Measurements from ENCODE around the gene STK39.
"Not testable (repeated sequence)": the region's sequence is repeated elsewhere in the genome, so short reads cannot be mapped to it uniquely, and the experiment has no call there.

Gene STK39

DNA sequence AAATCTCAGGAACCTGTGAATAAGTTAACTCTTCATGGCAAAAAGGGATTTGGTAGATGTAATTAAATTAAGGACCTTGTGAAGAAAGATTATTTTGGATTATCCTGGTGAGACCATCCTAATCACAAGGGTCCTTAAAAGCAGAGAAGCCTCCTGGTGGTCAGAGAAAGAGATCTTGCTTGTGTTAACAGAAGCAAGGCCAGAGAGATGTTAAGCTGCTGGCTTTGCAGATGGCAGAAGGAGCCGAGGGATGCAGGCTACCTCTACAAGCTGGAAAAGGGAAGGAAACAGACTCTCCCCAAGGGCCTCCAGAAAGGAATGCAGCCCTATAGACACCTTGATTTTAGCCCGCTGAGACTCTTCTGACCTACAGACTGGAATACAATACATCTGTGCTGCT lies 197.0 kb downstream of the STK39 start:
- TF ChIP-seq, protein P1, sequence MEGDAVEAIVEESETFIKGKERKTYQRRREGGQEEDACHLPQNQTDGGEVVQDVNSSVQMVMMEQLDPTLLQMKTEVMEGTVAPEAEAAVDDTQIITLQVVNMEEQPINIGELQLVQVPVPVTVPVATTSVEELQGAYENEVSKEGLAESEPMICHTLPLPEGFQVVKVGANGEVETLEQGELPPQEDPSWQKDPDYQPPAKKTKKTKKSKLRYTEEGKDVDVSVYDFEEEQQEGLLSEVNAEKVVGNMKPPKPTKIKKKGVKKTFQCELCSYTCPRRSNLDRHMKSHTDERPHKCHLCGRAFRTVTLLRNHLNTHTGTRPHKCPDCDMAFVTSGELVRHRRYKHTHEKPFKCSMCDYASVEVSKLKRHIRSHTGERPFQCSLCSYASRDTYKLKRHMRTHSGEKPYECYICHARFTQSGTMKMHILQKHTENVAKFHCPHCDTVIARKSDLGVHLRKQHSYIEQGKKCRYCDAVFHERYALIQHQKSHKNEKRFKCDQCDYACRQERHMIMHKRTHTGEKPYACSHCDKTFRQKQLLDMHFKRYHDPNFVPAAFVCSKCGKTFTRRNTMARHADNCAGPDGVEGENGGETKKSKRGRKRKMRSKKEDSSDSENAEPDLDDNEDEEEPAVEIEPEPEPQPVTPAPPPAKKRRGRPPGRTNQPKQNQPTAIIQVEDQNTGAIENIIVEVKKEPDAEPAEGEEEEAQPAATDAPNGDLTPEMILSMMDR (IDR thresholded peaks at IDR 0.05; ENCODE audit: insufficient read depth, missing control alignments) = peak; percentile 40
- DNase-seq (ENCODE audit: insufficient read length, low spot score) (no peak), FAIRE-seq (no peak)

DNA sequence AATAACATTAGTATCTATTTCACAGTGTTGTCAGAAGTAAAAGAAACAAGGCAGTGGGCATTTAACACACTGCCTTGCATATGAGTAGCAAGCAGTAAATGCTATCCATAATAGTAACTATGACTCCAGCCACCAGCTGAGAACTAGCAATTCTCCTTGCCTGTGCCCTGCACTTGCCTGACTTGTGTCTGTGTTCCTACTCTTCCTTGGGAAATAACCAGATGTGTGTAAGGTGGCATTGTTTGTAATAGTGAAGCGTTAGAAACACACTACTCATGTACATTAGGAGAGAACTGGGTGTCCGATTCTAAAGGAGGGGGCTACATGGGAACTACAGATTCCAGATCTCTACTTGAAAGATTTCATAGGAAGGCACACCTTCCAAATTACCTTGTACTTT lies 197.8 kb downstream of the STK39 start:
- FAIRE-seq (no peak), DNase-seq (ENCODE audit: insufficient read length, low spot score) (no peak)
- TF ChIP-seq, protein P1 (IDR thresholded peaks at IDR 0.05; ENCODE audit: insufficient read depth, missing control alignments) = no peak

DNA sequence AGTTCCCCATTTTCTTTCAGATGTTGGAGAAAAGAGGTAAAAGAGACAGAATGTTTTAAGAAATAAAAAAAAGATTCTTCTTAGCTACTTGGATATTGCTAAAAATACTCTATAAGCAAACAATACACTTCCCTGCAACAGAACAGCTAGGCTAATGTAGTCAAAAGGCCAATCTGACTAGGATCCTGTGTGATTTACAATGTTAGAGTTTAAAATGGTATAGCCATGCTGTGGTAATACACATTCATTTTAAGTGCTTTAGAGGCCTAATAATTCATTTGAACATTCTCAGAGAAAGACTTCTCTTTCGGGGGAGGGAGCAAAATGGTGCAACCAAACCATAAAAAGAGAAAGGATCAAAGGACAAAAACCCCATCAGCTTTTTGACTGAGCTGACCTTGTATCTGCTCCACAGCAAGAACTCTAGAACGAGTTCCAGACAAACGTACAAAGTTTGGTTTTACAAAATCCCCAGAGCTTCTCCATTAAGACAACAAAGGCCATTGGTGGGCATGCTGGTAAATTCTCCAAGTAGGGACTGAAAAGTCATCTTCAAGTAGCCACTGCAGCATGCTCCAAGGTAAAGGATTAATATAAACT lies 200.2 kb downstream of the STK39 start:
- TF ChIP-seq, protein P1 (IDR thresholded peaks at IDR 0.05; ENCODE audit: insufficient read depth, missing control alignments) = no peak
- DNase-seq (ENCODE audit: insufficient read length, low spot score) (no peak), FAIRE-seq (no peak)

DNA sequence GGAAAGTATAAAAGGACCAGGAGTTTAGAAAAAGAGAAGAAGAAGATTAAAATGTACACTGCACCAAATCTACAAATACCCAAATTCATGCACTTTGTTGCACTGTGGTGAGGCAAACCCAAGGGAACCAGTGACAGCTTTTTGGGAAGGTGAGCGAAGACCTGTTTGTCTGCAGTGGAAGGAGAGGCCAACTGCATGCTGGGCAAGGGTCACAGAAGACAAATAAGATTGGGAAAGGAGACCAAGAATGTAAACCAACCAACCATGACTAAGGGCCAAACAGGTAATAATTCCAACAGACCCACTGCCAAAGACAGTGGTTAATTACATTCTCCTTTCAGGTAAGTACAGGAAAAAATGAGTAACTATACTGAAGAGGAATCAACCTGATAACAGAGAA lies 202.8 kb downstream of the STK39 start:
- TF ChIP-seq, protein P1 (IDR thresholded peaks at IDR 0.05; ENCODE audit: insufficient read depth, missing control alignments) = no peak
- DNase-seq (ENCODE audit: insufficient read length, low spot score) = no peak
- FAIRE-seq = no peak

DNA sequence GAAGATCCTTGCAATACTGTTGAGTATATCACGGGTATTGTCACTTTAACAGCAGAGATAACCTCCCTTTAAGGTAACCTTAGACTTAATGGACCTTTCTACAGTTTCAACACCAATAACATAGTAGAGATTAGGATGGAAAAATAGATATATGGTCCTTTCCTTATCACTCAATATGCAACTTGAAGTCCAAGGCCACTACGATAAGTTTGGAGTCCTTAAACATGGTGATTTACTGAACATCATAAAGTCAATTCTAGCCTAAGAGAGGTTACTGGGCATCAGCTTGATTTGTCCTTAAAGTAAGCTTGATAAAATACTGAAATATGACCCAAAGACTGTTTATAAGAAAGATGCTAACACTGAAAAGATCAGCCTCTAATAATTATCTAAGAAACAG lies 203.2 kb downstream of the STK39 start:
- TF ChIP-seq, protein P1 (IDR thresholded peaks at IDR 0.05; ENCODE audit: insufficient read depth, missing control alignments) = no peak
- DNase-seq (ENCODE audit: insufficient read length, low spot score) (no peak), FAIRE-seq (no peak)

DNA sequence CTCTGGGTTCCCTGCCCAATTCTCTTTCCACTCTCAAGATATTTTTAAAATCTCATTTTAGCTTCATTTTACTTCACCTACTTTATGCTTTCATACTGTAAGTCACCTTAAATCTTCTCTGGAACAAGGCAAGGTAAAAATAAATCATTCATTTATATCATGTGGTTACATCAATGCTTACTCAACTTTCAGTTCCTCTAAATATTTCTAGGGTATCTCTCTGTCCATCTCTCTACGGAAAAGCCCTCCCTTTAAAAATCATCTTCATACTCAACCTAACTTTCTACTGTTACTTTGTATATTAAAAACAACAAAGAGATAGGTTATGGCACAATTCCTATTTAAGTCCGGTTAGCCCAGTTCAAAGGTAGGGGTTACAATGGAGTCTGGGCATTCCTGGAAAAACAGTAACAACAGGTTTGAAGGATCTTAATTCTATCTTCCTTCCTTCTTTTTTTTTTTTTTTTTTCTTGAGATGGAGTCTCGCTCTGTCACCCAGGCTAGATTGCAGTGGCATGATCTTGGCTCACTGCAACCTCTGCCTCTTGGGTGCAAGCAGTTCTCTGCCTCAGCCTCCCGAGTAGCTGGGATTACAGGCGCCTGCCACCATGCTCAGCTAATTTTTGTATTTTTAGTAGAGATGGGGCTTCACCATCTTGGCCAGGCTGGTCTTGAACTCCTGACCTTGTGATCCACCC lies 205.1 kb downstream of the STK39 start:
- not testable (repeated sequence) for DNase-seq (ENCODE audit: insufficient read length, low spot score)
- peak; percentile 32 for FAIRE-seq

DNA sequence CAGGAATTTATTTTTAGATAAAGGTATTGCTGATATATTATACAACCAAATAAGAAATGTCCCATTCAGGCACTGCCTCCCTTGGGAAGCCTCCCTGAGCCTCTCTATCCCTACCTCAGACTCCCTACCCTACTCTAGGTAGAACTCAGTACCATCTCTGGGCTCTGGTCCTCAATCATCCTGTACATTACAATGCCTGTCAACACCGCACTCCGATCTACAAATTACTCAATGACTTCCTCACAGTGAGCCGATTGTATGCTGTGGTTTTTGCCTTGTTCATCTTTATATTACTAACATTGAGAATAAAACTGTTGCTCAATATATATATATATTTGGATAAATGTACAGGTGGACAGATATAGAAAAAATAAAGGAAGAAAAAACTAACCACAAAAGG lies 207.5 kb downstream of the STK39 start:
- DNase-seq (ENCODE audit: insufficient read length, low spot score) = no peak
- TF ChIP-seq, protein P1 (IDR thresholded peaks at IDR 0.05; ENCODE audit: insufficient read depth, missing control alignments) = no peak
- no peak for FAIRE-seq
